ENCODE data around the gene PTMS.

GRCh38 chr12:6783828-6784227 is 17.7 kb downstream of the PTMS start:
- TF ChIP-seq CTCF (conservative IDR thresholded peaks at IDR 0.05; ENCODE audit: low read length) (no peak), EZH2phosphoT487 (IDR thresholded peaks at IDR 0.05; ENCODE audit: borderline replicate concordance, low read depth, low read length) (no peak)
